HG03175 (cell line): ENCODE data around the gene COL27A1.

Source experiments
- ATAC-seq: cut with Tn5 transposase; IDR thresholded peaks from one replicate; pipeline ENCODE4 v1.9.1; 2021; ENCODE audit warnings: mild to moderate bottlenecking, moderate library complexity; ENCODE audit not compliant: unreplicated experiment

Gene COL27A1

GRCh38 chr9:114221706-114222465, 66.5 kb downstream of the COL27A1 start:
- ATAC-seq = no peak

GRCh38 chr9:114223564-114224246, 68.4 kb downstream of the COL27A1 start:
- no peak for ATAC-seq

- ATAC-seq = no peak
Measured at GRCh38 chr9:114224247-114224610, 68.9 kb downstream of the COL27A1 start.

- no peak for ATAC-seq
Measured at GRCh38 chr9:114225561-114226212, 70.3 kb downstream of the COL27A1 start.

- no peak for ATAC-seq
Measured at GRCh38 chr9:114226246-114227055, 71.1 kb downstream of the COL27A1 start.

- no peak for ATAC-seq
Measured at GRCh38 chr9:114227288-114228015, 72.1 kb downstream of the COL27A1 start.

GRCh38 chr9:114228016-114228808, 72.9 kb downstream of the COL27A1 start:
- no peak for ATAC-seq

- ATAC-seq = no peak
Measured at GRCh38 chr9:114229295-114229694, 74.0 kb downstream of the COL27A1 start.

GRCh38 chr9:114230068-114230467, 74.7 kb downstream of the COL27A1 start:
- no peak for ATAC-seq

- ATAC-seq = no peak
Measured at GRCh38 chr9:114231273-114231672, 75.9 kb downstream of the COL27A1 start.

- ATAC-seq = no peak
Measured at GRCh38 chr9:114231719-114232449, 76.5 kb downstream of the COL27A1 start.

- no peak for ATAC-seq
Measured at GRCh38 chr9:114233491-114234185, 78.3 kb downstream of the COL27A1 start.

GRCh38 chr9:114235033-114235661, 79.8 kb downstream of the COL27A1 start:
- no peak for ATAC-seq

GRCh38 chr9:114236391-114237138, 81.2 kb downstream of the COL27A1 start:
- no peak for ATAC-seq

- ATAC-seq = no peak
Measured at GRCh38 chr9:114237247-114237646, 81.9 kb downstream of the COL27A1 start.

GRCh38 chr9:114237781-114238180, 82.4 kb downstream of the COL27A1 start:
- ATAC-seq = no peak

GRCh38 chr9:114238472-114238871, 83.1 kb downstream of the COL27A1 start:
- ATAC-seq = no peak
